ENCODE results near the gene MYO5B.
A peak's percentile ranks its signal among the peaks of the same experiment; 100 is the strongest.

The MYO5B gene

DNA sequence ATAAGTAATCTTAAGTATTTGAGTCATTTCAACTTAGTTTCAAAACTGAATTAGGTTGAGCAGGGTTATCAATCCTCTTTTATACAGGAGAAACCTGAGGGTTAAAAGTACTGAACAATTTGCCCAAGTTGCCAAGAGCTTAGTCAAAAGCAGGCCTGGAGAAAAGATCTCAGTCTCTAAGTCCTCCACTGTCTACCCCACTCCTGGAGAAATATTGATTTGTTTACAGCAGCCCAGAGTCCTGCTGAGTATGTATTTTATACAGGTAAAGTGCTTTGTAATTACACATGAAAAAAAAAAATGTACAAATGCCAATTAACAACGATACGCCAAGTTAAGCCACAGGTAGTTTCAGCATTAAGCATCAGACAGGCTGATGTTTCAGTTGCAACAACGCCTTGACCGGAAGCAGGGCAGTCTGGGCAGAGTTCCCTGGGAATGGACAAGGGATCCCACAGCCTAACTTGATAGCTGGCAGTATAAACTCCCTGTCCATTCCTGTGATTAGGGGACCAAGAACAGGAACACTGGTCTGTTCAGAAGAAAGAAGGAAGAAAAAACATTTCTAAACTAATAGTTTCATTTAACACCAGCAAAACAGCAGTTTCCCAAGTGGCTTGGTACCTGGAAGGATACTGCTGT is 132.9 kb downstream of the MYO5B start:
- in situ Hi-C loops (cut with HindIII; ENCODE audit: low pct_unique_long_range_greater_than_20kb, low sequenced_read_pairs), result no loop called here
- no peak for TF ChIP-seq JUND (IDR thresholded peaks at IDR 0.05; ENCODE audit: low read depth)
- DNase-seq (ENCODE audit: low read depth in 1 of 2, low spot score in 1 of 2), result no peak

DNA sequence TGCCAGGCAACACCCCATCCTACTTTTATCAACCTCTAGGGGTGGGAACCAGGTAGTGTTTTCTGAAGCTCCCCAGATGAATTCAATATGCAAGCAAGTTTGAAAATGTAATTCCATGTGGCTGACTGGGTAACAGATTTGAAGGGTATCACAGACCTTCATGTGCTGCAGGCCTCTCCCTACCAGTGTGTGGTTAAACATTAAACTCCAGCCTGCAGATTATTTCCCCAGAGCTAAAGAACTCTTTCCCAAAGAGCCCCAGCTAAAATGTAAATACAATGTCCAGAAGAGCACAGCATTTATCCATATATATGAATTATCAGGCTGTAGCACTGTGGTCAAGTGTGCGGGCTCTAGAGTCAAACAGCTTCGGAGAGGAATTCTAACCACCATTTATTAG is 134.1 kb downstream of the MYO5B start:
- TF ChIP-seq JUND (IDR thresholded peaks at IDR 0.05; ENCODE audit: low read depth), result no peak
- in situ Hi-C loops (cut with HindIII; ENCODE audit: low pct_unique_long_range_greater_than_20kb, low sequenced_read_pairs), result no loop called here
- no peak for DNase-seq (ENCODE audit: low read depth in 1 of 2, low spot score in 1 of 2)

GRCh38 chr18:50058731-50059130 is 136.2 kb downstream of the MYO5B start:
- no peak for TF ChIP-seq JUND (IDR thresholded peaks at IDR 0.05; ENCODE audit: low read depth)
- in situ Hi-C loops (cut with HindIII; ENCODE audit: low pct_unique_long_range_greater_than_20kb, low sequenced_read_pairs), result no loop called here
- DNase-seq (ENCODE audit: low read depth in 1 of 2, low spot score in 1 of 2), result no peak

- TF ChIP-seq JUND (IDR thresholded peaks at IDR 0.05; ENCODE audit: low read depth), result no peak
- peak in 1 of 2 experiments; percentile 33 for DNase-seq (ENCODE audit: low read depth in 1 of 2, low spot score in 1 of 2)
- in situ Hi-C loops (cut with HindIII; ENCODE audit: low pct_unique_long_range_greater_than_20kb, low sequenced_read_pairs), result no loop called here
Measured at GRCh38 chr18:50057009-50057408, 137.9 kb downstream of the MYO5B start.

- in situ Hi-C loops (cut with HindIII; ENCODE audit: low pct_unique_long_range_greater_than_20kb, low sequenced_read_pairs), result no loop called here
- no peak for TF ChIP-seq JUND (IDR thresholded peaks at IDR 0.05; ENCODE audit: low read depth)
- DNase-seq (ENCODE audit: low read depth in 1 of 2, low spot score in 1 of 2), result no peak
Measured at GRCh38 chr18:50056185-50056584, 138.8 kb downstream of the MYO5B start.

DNA sequence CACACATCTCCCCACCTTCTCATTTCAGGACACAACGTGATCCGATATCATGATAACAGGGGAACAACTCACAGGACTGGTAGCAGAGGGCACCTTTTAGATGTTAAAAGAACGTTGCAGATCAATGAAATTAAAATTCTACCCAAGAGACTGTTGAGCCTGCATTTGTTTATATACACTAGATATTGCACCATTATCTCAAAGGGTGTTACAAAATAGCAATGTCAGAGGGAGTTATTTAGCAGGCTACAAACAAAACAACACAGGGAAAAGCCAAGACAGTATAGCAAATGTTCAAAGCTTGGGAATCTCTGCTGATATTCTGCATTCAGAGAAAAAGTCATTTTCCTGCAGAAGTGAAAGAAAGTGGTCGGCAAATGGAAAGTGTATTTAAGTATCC is 139.5 kb downstream of the MYO5B start:
- no peak for TF ChIP-seq JUND (IDR thresholded peaks at IDR 0.05; ENCODE audit: low read depth)
- in situ Hi-C loops (cut with HindIII; ENCODE audit: low pct_unique_long_range_greater_than_20kb, low sequenced_read_pairs), result no loop called here
- no peak for DNase-seq (ENCODE audit: low read depth in 1 of 2, low spot score in 1 of 2)

DNA sequence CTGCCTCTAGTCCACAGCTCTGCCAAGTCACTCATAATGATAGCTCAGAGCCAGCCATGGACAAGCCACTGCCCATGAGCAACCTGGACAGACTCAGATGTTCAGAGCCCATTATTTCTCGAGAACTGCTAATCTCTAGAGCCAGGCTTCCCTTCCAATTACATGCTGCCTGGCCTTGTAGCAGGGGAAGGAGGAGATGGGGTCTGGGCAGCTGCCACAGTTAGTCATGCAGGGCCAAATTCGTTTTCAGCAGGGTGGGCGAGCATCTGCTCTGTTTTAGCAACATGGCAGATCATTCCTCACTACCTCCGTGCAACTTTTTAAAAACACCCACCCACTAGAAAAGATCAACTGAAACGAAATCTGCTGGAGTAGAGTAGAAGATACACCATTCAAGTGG is 141.8 kb downstream of the MYO5B start:
- TF ChIP-seq JUND (IDR thresholded peaks at IDR 0.05; ENCODE audit: low read depth), result no peak
- in situ Hi-C loops (cut with HindIII; ENCODE audit: low pct_unique_long_range_greater_than_20kb, low sequenced_read_pairs), result no loop called here

GRCh38 chr18:50051288-50051687 is 143.7 kb downstream of the MYO5B start:
- DNase-seq (ENCODE audit: low read depth in 1 of 2, low spot score in 1 of 2), result peak; percentile 13 to 42
- in situ Hi-C loops (cut with HindIII; ENCODE audit: low pct_unique_long_range_greater_than_20kb, low sequenced_read_pairs), result no loop called here
- no peak for TF ChIP-seq JUND (IDR thresholded peaks at IDR 0.05; ENCODE audit: low read depth)

More for the DNA sequence above, 141.8 kb downstream of the MYO5B start:
- no peak for DNase-seq (ENCODE audit: low read depth in 1 of 2, low spot score in 1 of 2)

DNA sequence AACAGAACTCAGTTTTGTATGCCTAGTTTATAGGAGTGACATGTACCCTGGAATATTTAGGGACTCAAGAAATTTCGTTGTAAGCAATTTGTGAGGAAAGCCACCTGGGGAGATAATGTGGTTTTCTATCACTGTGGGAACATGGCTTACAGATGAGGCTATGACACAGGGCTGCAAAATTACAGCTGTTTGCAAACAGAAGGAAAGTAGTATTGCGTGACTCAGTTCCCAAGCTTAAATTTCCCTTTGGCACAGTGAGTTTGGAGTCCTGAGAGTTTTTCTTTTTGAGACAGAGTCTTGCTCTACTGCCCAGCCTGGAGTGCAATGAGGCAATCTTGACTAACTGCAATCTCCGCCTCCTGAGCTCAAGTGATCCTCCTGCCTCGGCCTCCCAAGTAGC is 149.8 kb downstream of the MYO5B start:
- no peak for DNase-seq (ENCODE audit: low read depth in 1 of 2, low spot score in 1 of 2)
- TF ChIP-seq JUND (IDR thresholded peaks at IDR 0.05; ENCODE audit: low read depth), result no peak
- in situ Hi-C loops (cut with HindIII; ENCODE audit: low pct_unique_long_range_greater_than_20kb, low sequenced_read_pairs), result no loop called here

DNA sequence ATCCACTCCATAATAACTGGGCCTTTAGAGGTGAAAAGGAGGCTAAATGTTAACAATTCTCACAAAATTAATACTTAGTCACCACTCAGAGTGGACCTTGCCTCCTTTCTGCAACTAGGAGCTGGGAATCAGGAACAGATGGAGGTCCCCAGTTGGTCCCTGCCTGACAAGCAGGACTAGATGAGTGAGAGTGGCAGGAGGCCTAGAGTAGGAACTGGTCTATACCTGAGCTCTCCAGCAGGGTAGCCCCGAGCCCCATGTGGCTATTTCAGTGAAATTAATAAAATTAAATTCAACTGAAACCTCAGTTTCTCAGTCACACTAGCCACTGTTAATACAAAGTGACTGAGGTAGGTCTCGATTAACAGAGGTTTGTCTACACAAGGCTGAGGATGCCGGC is 150.5 kb downstream of the MYO5B start:
- no peak for DNase-seq (ENCODE audit: low read depth in 1 of 2, low spot score in 1 of 2)
- in situ Hi-C loops (cut with HindIII; ENCODE audit: low pct_unique_long_range_greater_than_20kb, low sequenced_read_pairs), result no loop called here
- no peak for TF ChIP-seq JUND (IDR thresholded peaks at IDR 0.05; ENCODE audit: low read depth)

DNA sequence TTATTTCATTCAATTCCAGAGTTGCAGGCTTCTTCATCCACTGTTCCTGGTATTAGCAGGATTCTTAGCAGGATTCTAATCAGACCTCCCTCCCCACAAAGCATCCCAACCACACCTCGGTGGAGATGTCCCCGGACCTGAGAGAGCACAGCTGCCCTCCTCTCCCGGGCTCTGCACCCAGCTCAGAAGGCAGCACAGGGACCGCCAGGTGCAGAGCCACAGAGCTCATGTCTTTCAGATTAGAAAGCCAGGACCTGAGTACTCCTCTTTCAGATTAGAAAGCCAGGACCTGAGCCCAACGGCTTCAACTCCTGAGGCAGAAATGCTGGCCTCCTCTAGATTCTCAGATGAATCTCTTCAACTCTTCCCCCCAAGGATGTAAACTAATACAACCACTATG is 152.3 kb downstream of the MYO5B start:
- DNase-seq (ENCODE audit: low read depth in 1 of 2, low spot score in 1 of 2), result no peak
- in situ Hi-C loops (cut with HindIII; ENCODE audit: low pct_unique_long_range_greater_than_20kb, low sequenced_read_pairs), result no loop called here
- TF ChIP-seq JUND (IDR thresholded peaks at IDR 0.05; ENCODE audit: low read depth), result no peak

GRCh38 chr18:50039746-50040145 is 155.2 kb downstream of the MYO5B start:
- no peak for TF ChIP-seq JUND (IDR thresholded peaks at IDR 0.05; ENCODE audit: low read depth)
- DNase-seq (ENCODE audit: low read depth in 1 of 2, low spot score in 1 of 2), result no peak
- in situ Hi-C loops (cut with HindIII; ENCODE audit: low pct_unique_long_range_greater_than_20kb, low sequenced_read_pairs), result no loop called here

GRCh38 chr18:50038448-50038847 is 156.5 kb downstream of the MYO5B start:
- in situ Hi-C loops (cut with HindIII; ENCODE audit: low pct_unique_long_range_greater_than_20kb, low sequenced_read_pairs), result no loop called here
- DNase-seq (ENCODE audit: low read depth in 1 of 2, low spot score in 1 of 2), result no peak
- no peak for TF ChIP-seq JUND (IDR thresholded peaks at IDR 0.05; ENCODE audit: low read depth)

- DNase-seq (ENCODE audit: low read depth in 1 of 2, low spot score in 1 of 2), result no peak
Measured at GRCh38 chr18:50034029-50034428, 160.9 kb downstream of the MYO5B start.

More at GRCh38 chr18:50034029-50034428, 160.9 kb downstream of the MYO5B start:
- TF ChIP-seq JUND (IDR thresholded peaks at IDR 0.05; ENCODE audit: low read depth), result no peak
- in situ Hi-C loops (cut with HindIII; ENCODE audit: low pct_unique_long_range_greater_than_20kb, low sequenced_read_pairs), result no loop called here
